Keratinocyte (primary cell): ENCODE data around the gene RNF144A. TPM values are rescaled to one million over a fixed set of nuclear protein-coding genes. Genes with fewer than 3 reads are reported as not detected.

Experiments
- DNase-seq: peaks from one replicate; pipeline ENCODE4 v3.0.0-alpha.2; 2011; ENCODE audit warnings: low read depth, missing footprints, low spot score
- FAIRE-seq: peaks from 2 replicates; lab custom pipeline; 2011; peaks lifted over from hg19 to GRCh38; lab: Jason Lieb, UNC
- H2AFZ ChIP-seq: 2 replicates; pipeline ENCODE4 v1.6.0; 2012; ENCODE audit warnings: low read length, control low read depth, inconsistent platforms; ENCODE audit not compliant: control insufficient read depth
- H3K27ac ChIP-seq: 2 replicates; pipeline ENCODE4 v1.5.1; 2011; ENCODE audit warnings: low read length; ENCODE audit not compliant: control insufficient read depth, insufficient read depth
- H3K27me3 ChIP-seq: 3 replicates; pipeline ENCODE4 v1.6.0; 2011; ENCODE audit warnings: low read length; ENCODE audit not compliant: control insufficient read depth, insufficient read depth; ENCODE audit errors: extremely low read depth
- H3K36me3 ChIP-seq, 2 experiments: 2 replicates in 1 of 2; 3 replicates in 1 of 2; pipeline ENCODE4 v1.5.1; 2011; ENCODE audit warnings: low read length in 2 of 2, mild to moderate bottlenecking in 1 of 2; ENCODE audit not compliant: control insufficient read depth in 2 of 2, insufficient read depth in 2 of 2; ENCODE audit errors: extremely low read depth in 1 of 2
- H3K4me1 ChIP-seq: 3 replicates; pipeline ENCODE4 v1.5.1; 2011; ENCODE audit warnings: low read length; ENCODE audit not compliant: control insufficient read depth, insufficient read depth; ENCODE audit errors: extremely low read depth
- H3K4me2 ChIP-seq: 3 replicates; pipeline ENCODE4 v1.6.0; 2011; ENCODE audit warnings: low read depth, low read length; ENCODE audit not compliant: control insufficient read depth, insufficient read depth; ENCODE audit errors: extremely low read depth
- H3K4me3 ChIP-seq, 3 experiments: fragments of 200-600 bp in 1 of 3; sonication (generic) in 1 of 3; 2 replicates in 2 of 3; 3 replicates in 1 of 3; pipeline ENCODE4 v1.5.1; 2011 to 2016; ENCODE audit warnings: low read length in 3 of 3, mild to moderate bottlenecking in 3 of 3, control low read depth in 2 of 3, inconsistent platforms in 1 of 3, low read depth in 1 of 3, mixed read lengths in 1 of 3, mixed run types in 1 of 3, moderate library complexity in 1 of 3; ENCODE audit not compliant: control insufficient read depth in 2 of 3, insufficient read depth in 2 of 3; ENCODE audit errors: extremely low read depth in 1 of 3
- H3K79me2 ChIP-seq: 2 replicates; pipeline ENCODE4 v1.6.0; 2012; ENCODE audit warnings: low read length; ENCODE audit not compliant: control insufficient read depth, insufficient read depth
- H3K9ac ChIP-seq: 3 replicates; pipeline ENCODE4 v1.6.0; 2011; ENCODE audit warnings: low read length; ENCODE audit not compliant: control insufficient read depth, insufficient read depth; ENCODE audit errors: extremely low read depth
- H3K9me1 ChIP-seq: 3 replicates; pipeline ENCODE4 v1.6.0; 2011; ENCODE audit warnings: low read length; ENCODE audit not compliant: control insufficient read depth, insufficient read depth; ENCODE audit errors: extremely low read depth
- H3K9me3 ChIP-seq: 2 replicates; pipeline ENCODE4 v1.5.1; 2012; ENCODE audit warnings: low read depth, low read length; ENCODE audit not compliant: control insufficient read depth
- H4K20me1 ChIP-seq: 3 replicates; pipeline ENCODE4 v1.6.0; 2011; ENCODE audit warnings: low read length; ENCODE audit not compliant: control insufficient read depth, insufficient read depth; ENCODE audit errors: extremely low read depth
- EZH2 ChIP-seq: IDR thresholded peaks from one replicate; pipeline ENCODE4 v1.6.1; 2012; ENCODE audit warnings: inconsistent platforms, mild to moderate bottlenecking, low read length, moderate library complexity
- dilution Hi-C: fragments of 300-500 bp; cut with MboI; formaldehyde crosslinking; loops from one replicate; pipeline ENCODE4 v1.7.0; 2020; ENCODE audit warnings: low sequenced_read_pairs; ENCODE audit not compliant: extremely low pct_ligation_motif_present
- polyA plus RNA-seq, 5 experiments: library from polyadenylated mRNA; depleted of rRNA in 3 of 5; stranded (reverse) in 3 of 5; stranded (forward) in 1 of 5; unstranded in 1 of 5; fragments of >200 nt; gene quantifications; 1 replicate in 1 of 5; 2 replicates in 3 of 5; 3 replicates in 1 of 5; pipeline versions ENCODE4 v1.2.1 to v1.2.3, GENCODE V29; 2011 to 2012; ENCODE audit warnings: missing spikeins in 2 of 5, low read depth in 1 of 5, low replicate concordance in 1 of 5
- TF ChIP-seq, protein P1 (sequence below), 3 experiments: IDR thresholded peaks in 1 of 3; conservative IDR thresholded peaks in 1 of 3; optimal IDR thresholded peaks in 1 of 3; 2 replicates in 2 of 3; 3 replicates in 1 of 3; pipeline versions ENCODE3 to v1.5.1; 2011; ENCODE audit warnings: low read length in 3 of 3, mild to moderate bottlenecking in 3 of 3, moderate library complexity in 2 of 3, control low read depth in 1 of 3, inconsistent platforms in 1 of 3; ENCODE audit not compliant: insufficient read depth in 2 of 3; ENCODE audit errors: extremely low read depth in 1 of 3

Gene RNF144A
- polyA plus RNA-seq, 1 donor (not counting 4 experiments of a cell fraction or from before 2014, with no cell fraction given), result 1.4 TPM

DNA sequence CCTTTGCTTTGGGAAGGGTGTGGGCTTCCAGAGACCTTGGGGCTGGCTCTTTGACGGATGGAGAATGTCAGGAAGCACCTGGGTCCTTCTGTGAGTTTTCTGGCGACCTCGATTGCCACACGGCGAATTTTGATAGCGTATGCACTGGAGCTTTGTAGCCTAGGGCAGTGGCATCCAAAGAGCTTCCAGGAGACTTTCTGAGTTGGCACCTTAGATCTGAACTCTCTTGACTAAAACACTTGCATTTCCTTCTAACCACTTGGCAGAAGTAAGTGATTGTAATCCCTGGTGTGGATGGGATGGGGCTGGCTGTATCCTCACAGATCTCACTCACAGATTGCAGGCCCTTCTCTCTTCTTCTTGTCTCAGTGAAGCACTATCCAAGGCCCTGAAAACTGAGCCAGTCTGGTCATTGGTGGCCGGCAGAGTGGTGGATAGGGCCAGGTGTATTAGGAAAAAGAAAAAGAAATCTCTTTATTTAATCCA is 7.8 kb downstream of the RNF144A start:
- FAIRE-seq, result no peak
- no peak overlapping the region for H2AFZ ChIP-seq
- no peak overlapping the region for H3K9ac ChIP-seq
- H3K36me3 ChIP-seq, result no peaks in the 10 kb centered on the region
- H3K27me3 ChIP-seq, result no peaks in the 10 kb centered on the region
- no peaks in the 10 kb centered on the region for H3K9me1 ChIP-seq
- TF ChIP-seq, protein P1, sequence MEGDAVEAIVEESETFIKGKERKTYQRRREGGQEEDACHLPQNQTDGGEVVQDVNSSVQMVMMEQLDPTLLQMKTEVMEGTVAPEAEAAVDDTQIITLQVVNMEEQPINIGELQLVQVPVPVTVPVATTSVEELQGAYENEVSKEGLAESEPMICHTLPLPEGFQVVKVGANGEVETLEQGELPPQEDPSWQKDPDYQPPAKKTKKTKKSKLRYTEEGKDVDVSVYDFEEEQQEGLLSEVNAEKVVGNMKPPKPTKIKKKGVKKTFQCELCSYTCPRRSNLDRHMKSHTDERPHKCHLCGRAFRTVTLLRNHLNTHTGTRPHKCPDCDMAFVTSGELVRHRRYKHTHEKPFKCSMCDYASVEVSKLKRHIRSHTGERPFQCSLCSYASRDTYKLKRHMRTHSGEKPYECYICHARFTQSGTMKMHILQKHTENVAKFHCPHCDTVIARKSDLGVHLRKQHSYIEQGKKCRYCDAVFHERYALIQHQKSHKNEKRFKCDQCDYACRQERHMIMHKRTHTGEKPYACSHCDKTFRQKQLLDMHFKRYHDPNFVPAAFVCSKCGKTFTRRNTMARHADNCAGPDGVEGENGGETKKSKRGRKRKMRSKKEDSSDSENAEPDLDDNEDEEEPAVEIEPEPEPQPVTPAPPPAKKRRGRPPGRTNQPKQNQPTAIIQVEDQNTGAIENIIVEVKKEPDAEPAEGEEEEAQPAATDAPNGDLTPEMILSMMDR (optimal IDR thresholded peaks at IDR 0.05 in 1 of 3, IDR thresholded peaks at IDR 0.05 in 1 of 3, conservative IDR thresholded peaks at IDR 0.05 in 1 of 3; ENCODE audit: extremely low read depth in 1 of 3, insufficient read depth in 2 of 3, low read length in 3 of 3), result no peak
- TF ChIP-seq EZH2, result no peak
- no peak overlapping the region for H3K27ac ChIP-seq
- H3K4me2 ChIP-seq, result no peak overlapping the region
- H3K4me3 ChIP-seq, result no peak overlapping the region
- no peaks in the 10 kb centered on the region for H3K4me1 ChIP-seq
- dilution Hi-C loops, result no loop called here
- no peaks in the 10 kb centered on the region for H3K9me3 ChIP-seq
- no peak for DNase-seq
- H4K20me1 ChIP-seq, result no peaks in the 10 kb centered on the region
- H3K79me2 ChIP-seq, result no peaks in the 10 kb centered on the region

- no peak for TF ChIP-seq EZH2
- TF ChIP-seq, protein P1 (optimal IDR thresholded peaks at IDR 0.05 in 1 of 3, IDR thresholded peaks at IDR 0.05 in 1 of 3, conservative IDR thresholded peaks at IDR 0.05 in 1 of 3; ENCODE audit: extremely low read depth in 1 of 3, insufficient read depth in 2 of 3, low read length in 3 of 3), result no peak
- H3K79me2 ChIP-seq, result no peaks in the 10 kb centered on the region
- H2AFZ ChIP-seq, result no peak overlapping the region
- H3K9me3 ChIP-seq, result no peaks in the 10 kb centered on the region
- no peaks in the 10 kb centered on the region for H3K36me3 ChIP-seq
- H3K27me3 ChIP-seq, result no peaks in the 10 kb centered on the region
- H3K9ac ChIP-seq, result no peak overlapping the region
- DNase-seq, result no peak
- no peak for FAIRE-seq
- H3K9me1 ChIP-seq, result no peaks in the 10 kb centered on the region
- dilution Hi-C loops, result no loop called here
- no peaks in the 10 kb centered on the region for H3K4me1 ChIP-seq
- H3K27ac ChIP-seq, result no peak overlapping the region
- H3K4me2 ChIP-seq, result no peak overlapping the region
- no peak overlapping the region for H3K4me3 ChIP-seq
- no peaks in the 10 kb centered on the region for H4K20me1 ChIP-seq
These were observed 9.0 kb downstream of the RNF144A start for GRCh38 chr2:6926071-6926732.
